A673 (cell line): ENCODE results near the gene ARMCX4.

Source experiments
- EZH2 ChIP-seq: fragments of 200-600 bp; sonication (generic); IDR thresholded peaks from 2 replicates; pipeline ENCODE4 v1.6.1; 2017; ENCODE audit warnings: borderline replicate concordance, low read depth, mild to moderate bottlenecking, mixed read lengths, antibody characterized with exemption, low read length; ENCODE audit not compliant: poor library complexity, severe bottlenecking
- TF ChIP-seq, protein P1 (sequence below): fragments of 300-800, 200-600 bp; sonication (generic); conservative IDR thresholded peaks from 2 replicates; pipeline ENCODE4 v1.5.1; 2017; ENCODE audit warnings: low read depth, mild to moderate bottlenecking, antibody characterized with exemption, low read length, moderate library complexity, mixed read lengths

DNA sequence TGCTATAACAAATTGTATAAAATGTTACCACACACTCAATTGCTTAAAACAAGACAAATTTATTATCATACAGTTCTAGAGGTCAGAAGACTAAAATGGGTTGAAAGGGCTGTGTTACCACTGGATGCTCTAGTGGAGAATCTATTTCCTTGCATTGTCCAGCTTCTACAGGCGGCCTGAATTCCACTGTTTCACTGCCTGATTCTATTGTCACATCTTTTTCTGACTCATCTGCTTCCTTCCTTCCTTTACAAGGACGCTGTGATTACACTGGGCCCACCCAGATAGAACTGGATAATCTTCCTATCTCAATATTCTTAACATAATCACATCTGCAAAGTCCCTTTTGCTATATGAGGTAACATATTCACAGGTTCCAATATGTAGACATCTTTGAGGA is 45.7 kb downstream of the ARMCX4 start:
- TF ChIP-seq, protein P1, sequence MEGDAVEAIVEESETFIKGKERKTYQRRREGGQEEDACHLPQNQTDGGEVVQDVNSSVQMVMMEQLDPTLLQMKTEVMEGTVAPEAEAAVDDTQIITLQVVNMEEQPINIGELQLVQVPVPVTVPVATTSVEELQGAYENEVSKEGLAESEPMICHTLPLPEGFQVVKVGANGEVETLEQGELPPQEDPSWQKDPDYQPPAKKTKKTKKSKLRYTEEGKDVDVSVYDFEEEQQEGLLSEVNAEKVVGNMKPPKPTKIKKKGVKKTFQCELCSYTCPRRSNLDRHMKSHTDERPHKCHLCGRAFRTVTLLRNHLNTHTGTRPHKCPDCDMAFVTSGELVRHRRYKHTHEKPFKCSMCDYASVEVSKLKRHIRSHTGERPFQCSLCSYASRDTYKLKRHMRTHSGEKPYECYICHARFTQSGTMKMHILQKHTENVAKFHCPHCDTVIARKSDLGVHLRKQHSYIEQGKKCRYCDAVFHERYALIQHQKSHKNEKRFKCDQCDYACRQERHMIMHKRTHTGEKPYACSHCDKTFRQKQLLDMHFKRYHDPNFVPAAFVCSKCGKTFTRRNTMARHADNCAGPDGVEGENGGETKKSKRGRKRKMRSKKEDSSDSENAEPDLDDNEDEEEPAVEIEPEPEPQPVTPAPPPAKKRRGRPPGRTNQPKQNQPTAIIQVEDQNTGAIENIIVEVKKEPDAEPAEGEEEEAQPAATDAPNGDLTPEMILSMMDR: no peak
- no peak for TF ChIP-seq EZH2
